HCT116 (cell line): ENCODE results near the gene GADD45G. TPM values are rescaled to one million over a fixed set of nuclear protein-coding genes. Genes with fewer than 3 reads are reported as not detected.

Experiments
- ATAC-seq: fragments of 200-7000 bp; cut with Tn5 transposase; 2 replicates; pipeline ENCODE4 v1.9.1; 2020; ENCODE audit warnings: mild to moderate bottlenecking, moderate library complexity
- BruUV-seq: library from RNA; stranded (reverse); fragments of 400-500 nt; replicated peaks from 2 replicates; lab custom pipeline; 2021; lab: Mats Ljungman, UMichigan
- CTCF ChIA-PET: fragments of 300-600 bp; sonication (Branson Sonifier 250); formaldehyde crosslinking; loops from one replicate; lab custom pipeline; 2021; ENCODE audit warnings: antibody characterized with exemption; lab: Charles Lee
- POLR2A ChIA-PET: fragments of 300-600, 350-600 bp; sonication (Branson Sonifier 250); formaldehyde crosslinking; loops from one replicate; lab custom pipeline; 2021; ENCODE audit warnings: antibody characterized with exemption; lab: Charles Lee
- RAD21 ChIA-PET, 2 experiments: fragments of 300-600 bp; sonication (Branson Sonifier 250); formaldehyde crosslinking; loops; one replicate each; lab custom pipeline; 2023; ENCODE audit warnings: low total read pairs in 2 of 2; ENCODE audit not compliant: uncharacterized antibody in 2 of 2, unreplicated experiment in 2 of 2, low non-redundant PET in 1 of 2; lab: Charles Lee
- DNase-seq: peaks from one replicate; pipeline ENCODE4 v3.0.0-alpha.2; 2010; ENCODE audit warnings: low read depth, low spot score
- H2AFZ ChIP-seq: fragments of 200-600 bp; shearing (Covaris generic), sonication (generic); 2 replicates; pipeline ENCODE4 v1.6.1; 2017; ENCODE audit warnings: low read depth, mixed run types, mixed read lengths, antibody characterized with exemption, low read length; ENCODE audit not compliant: poor library complexity, severe bottlenecking
- H3K27ac ChIP-seq: 2 replicates; pipeline ENCODE4 v1.5.1; 2012; ENCODE audit warnings: low read depth, low read length
- H3K27me3 ChIP-seq: fragments of 200-600 bp; sonication (generic); 2 replicates; pipeline ENCODE4 v1.6.1; 2016; ENCODE audit warnings: mixed run types, low read length, mixed read lengths; ENCODE audit not compliant: insufficient read depth
- H3K36me3 ChIP-seq, 2 experiments: fragments of 200-500 bp in 1 of 2; fragments of 200-600 bp in 1 of 2; sonication (Bioruptor generic) in 1 of 2; sonication (generic) in 1 of 2; 2 replicates each; pipeline versions ENCODE4 v1.5.1 to v1.6.1; 2014 to 2016; ENCODE audit warnings: low read length in 2 of 2, inconsistent platforms in 1 of 2, mixed read lengths in 1 of 2, mixed run types in 1 of 2; ENCODE audit not compliant: insufficient read depth in 2 of 2, control insufficient read depth in 1 of 2
- H3K4me1 ChIP-seq, 2 experiments: fragments of 200-600 bp in 1 of 2; sonication (generic) in 1 of 2; 2 replicates each; pipeline versions ENCODE4 v1.5.1 to v1.6.1; 2012 to 2017; ENCODE audit warnings: low read length in 2 of 2, inconsistent platforms in 1 of 2, mild to moderate bottlenecking in 1 of 2, mixed read lengths in 1 of 2, mixed run types in 1 of 2, moderate library complexity in 1 of 2; ENCODE audit not compliant: insufficient read depth in 2 of 2, control insufficient read depth in 1 of 2
- H3K4me2 ChIP-seq: fragments of 200-600 bp; sonication (generic); 2 replicates; pipeline ENCODE4 v1.6.1; 2017; ENCODE audit warnings: mixed run types, low read length, mixed read lengths
- H3K4me3 ChIP-seq, 2 experiments: fragments of 200-600 bp in 1 of 2; sonication (generic) in 1 of 2; replicated peaks in 1 of 2; 2 replicates each; pipeline ENCODE4 v1.5.1; 2011 to 2016; ENCODE audit warnings: low read length in 2 of 2, control low read depth in 1 of 2, low read depth in 1 of 2, mild to moderate bottlenecking in 1 of 2, mixed read lengths in 1 of 2, mixed run types in 1 of 2
- H3K79me2 ChIP-seq: fragments of 200-600 bp; sonication (generic); 2 replicates; pipeline ENCODE4 v1.6.1; 2017; ENCODE audit warnings: mild to moderate bottlenecking, mixed run types, low read length, moderate library complexity, mixed read lengths; ENCODE audit not compliant: insufficient read depth
- H3K9ac ChIP-seq: fragments of 200-600 bp; sonication (generic); 2 replicates; pipeline ENCODE4 v1.6.1; 2016; ENCODE audit warnings: low read length, mixed read lengths
- H3K9me2 ChIP-seq: fragments of 200-600 bp; sonication (generic), shearing (Covaris generic); 2 replicates; pipeline ENCODE4 v1.6.1; 2017; ENCODE audit warnings: mixed run types, mild to moderate bottlenecking, moderate library complexity; ENCODE audit not compliant: insufficient read depth
- H3K9me3 ChIP-seq, 2 experiments: fragments of 200-500 bp in 1 of 2; fragments of 200-600 bp in 1 of 2; sonication (Bioruptor generic) in 1 of 2; sonication (generic) in 1 of 2; 2 replicates each; pipeline ENCODE4 v1.6.1; 2014 to 2017; ENCODE audit warnings: low read length in 2 of 2, mixed read lengths in 2 of 2, inconsistent platforms in 1 of 2, low read depth in 1 of 2, mild to moderate bottlenecking in 1 of 2, mixed run types in 1 of 2, moderate library complexity in 1 of 2; ENCODE audit not compliant: control insufficient read depth in 1 of 2, insufficient read depth in 1 of 2
- H4K20me1 ChIP-seq: fragments of 200-600 bp; sonication (generic), shearing (Covaris generic); 2 replicates; pipeline ENCODE4 v1.6.1; 2017; ENCODE audit warnings: mixed run types, mild to moderate bottlenecking, moderate library complexity; ENCODE audit not compliant: insufficient read depth
- CEBPB ChIP-seq: IDR thresholded peaks from 2 replicates; pipeline ENCODE4 v1.6.1; 2012; ENCODE audit warnings: low read depth
- EZH2 ChIP-seq: fragments of 200-600 bp; sonication (generic); IDR thresholded peaks from 2 replicates; pipeline ENCODE4 v1.6.1; 2017; ENCODE audit warnings: antibody characterized with exemption, mixed run types
- FOSL1 ChIP-seq: IDR thresholded peaks from 2 replicates; pipeline ENCODE4 v1.6.1; 2012; ENCODE audit warnings: low read depth
- RAD21 ChIP-seq: IDR thresholded peaks from 2 replicates; pipeline ENCODE4 v1.6.1; 2012; ENCODE audit warnings: low read depth, mild to moderate bottlenecking
- SIN3A ChIP-seq: IDR thresholded peaks from 2 replicates; pipeline ENCODE4 v1.6.1; 2012; ENCODE audit warnings: low read depth
- ZFX ChIP-seq: fragments of 450-650 bp; IDR thresholded peaks from 2 replicates; pipeline ENCODE4 v1.6.1; 2017
- ZNF274 ChIP-seq: fragments of 200-500 bp; sonication (Bioruptor generic); IDR thresholded peaks from 2 replicates; pipeline ENCODE4 v1.6.1; 2014; ENCODE audit warnings: mild to moderate bottlenecking, low read depth, low read length, inconsistent platforms
- intact Hi-C: fragments of 100-400 bp; cut with micrococcal nuclease; formaldehyde crosslinking; loops from 2 replicates; pipeline ENCODE4 v1.10.0; 2022
- total RNA-seq: library from RNA; stranded (reverse); gene quantifications from one replicate; pipeline ENCODE4 v1.2.1, GENCODE V29; 2021; ENCODE audit not compliant: unreplicated experiment
- TF ChIP-seq, protein P1 (sequence below): IDR thresholded peaks from 2 replicates; pipeline ENCODE4 v1.6.1; 2012; ENCODE audit warnings: low read depth
- TF ChIP-seq, protein P2 (sequence below): IDR thresholded peaks from 2 replicates; pipeline ENCODE4 v1.6.1; 2011; ENCODE audit warnings: mild to moderate bottlenecking, low read length, moderate library complexity; ENCODE audit not compliant: insufficient replicate concordance; ENCODE audit errors: extremely low read depth

Gene GADD45G
- total RNA-seq, 1 experiment from 2014 or later, result not detected

DNA sequence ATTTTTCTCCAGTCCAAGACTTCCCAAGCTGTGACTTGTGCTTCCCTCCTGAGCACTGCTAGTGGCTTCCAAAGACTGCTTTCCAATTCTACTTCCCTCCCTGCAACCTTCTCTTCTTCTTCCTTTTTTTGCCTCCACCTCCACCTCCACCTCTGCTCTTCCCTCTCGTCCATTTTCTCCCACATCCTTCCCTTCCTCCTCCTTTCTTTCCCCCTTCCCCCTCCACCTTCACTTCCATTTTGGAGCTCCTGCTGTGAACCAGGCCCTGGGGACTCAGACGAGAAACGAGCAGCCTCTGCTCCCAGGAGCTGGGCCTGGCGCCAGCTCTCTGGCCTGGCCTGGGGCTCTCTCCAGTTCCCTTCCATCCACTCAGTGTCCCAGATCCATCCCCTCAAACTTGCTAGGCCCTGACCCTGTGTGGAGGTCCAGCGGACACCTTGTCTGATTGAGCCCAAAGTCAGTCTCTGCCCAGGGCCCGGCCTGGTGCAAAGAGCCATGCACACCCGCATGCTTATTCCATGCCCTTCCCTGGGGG, 5.6 kb downstream of the GADD45G start:
- H3K4me2 ChIP-seq, result no peak overlapping the region
- no peaks in the 10 kb centered on the region for H3K79me2 ChIP-seq
- TF ChIP-seq SIN3A (no peak), CEBPB (no peak), ZNF274 (no peak), ZFX (no peak), RAD21 (no peak), FOSL1 (no peak), EZH2 (no peak)
- TF ChIP-seq, protein P1, sequence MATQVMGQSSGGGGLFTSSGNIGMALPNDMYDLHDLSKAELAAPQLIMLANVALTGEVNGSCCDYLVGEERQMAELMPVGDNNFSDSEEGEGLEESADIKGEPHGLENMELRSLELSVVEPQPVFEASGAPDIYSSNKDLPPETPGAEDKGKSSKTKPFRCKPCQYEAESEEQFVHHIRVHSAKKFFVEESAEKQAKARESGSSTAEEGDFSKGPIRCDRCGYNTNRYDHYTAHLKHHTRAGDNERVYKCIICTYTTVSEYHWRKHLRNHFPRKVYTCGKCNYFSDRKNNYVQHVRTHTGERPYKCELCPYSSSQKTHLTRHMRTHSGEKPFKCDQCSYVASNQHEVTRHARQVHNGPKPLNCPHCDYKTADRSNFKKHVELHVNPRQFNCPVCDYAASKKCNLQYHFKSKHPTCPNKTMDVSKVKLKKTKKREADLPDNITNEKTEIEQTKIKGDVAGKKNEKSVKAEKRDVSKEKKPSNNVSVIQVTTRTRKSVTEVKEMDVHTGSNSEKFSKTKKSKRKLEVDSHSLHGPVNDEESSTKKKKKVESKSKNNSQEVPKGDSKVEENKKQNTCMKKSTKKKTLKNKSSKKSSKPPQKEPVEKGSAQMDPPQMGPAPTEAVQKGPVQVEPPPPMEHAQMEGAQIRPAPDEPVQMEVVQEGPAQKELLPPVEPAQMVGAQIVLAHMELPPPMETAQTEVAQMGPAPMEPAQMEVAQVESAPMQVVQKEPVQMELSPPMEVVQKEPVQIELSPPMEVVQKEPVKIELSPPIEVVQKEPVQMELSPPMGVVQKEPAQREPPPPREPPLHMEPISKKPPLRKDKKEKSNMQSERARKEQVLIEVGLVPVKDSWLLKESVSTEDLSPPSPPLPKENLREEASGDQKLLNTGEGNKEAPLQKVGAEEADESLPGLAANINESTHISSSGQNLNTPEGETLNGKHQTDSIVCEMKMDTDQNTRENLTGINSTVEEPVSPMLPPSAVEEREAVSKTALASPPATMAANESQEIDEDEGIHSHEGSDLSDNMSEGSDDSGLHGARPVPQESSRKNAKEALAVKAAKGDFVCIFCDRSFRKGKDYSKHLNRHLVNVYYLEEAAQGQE, result no peak
- TF ChIP-seq, protein P2, sequence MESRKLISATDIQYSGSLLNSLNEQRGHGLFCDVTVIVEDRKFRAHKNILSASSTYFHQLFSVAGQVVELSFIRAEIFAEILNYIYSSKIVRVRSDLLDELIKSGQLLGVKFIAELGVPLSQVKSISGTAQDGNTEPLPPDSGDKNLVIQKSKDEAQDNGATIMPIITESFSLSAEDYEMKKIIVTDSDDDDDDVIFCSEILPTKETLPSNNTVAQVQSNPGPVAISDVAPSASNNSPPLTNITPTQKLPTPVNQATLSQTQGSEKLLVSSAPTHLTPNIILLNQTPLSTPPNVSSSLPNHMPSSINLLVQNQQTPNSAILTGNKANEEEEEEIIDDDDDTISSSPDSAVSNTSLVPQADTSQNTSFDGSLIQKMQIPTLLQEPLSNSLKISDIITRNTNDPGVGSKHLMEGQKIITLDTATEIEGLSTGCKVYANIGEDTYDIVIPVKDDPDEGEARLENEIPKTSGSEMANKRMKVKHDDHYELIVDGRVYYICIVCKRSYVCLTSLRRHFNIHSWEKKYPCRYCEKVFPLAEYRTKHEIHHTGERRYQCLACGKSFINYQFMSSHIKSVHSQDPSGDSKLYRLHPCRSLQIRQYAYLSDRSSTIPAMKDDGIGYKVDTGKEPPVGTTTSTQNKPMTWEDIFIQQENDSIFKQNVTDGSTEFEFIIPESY, result no peak
- TF ChIP-seq, all 23 proteins: peak for 0
- H2AFZ ChIP-seq, result no peak overlapping the region
- RAD21 ChIA-PET, result no interaction called here
- H3K27me3 ChIP-seq, result peaks cover 18% of the 10 kb centered on the region; the same call in 1 of the 2 replicates
- CTCF ChIA-PET, result interaction anchor here (2.1 kb wide), 1 partner anchor 12 kb away, joined by 6 read pairs; no protein-coding TSS in a partner anchor
- no TSS peak for BruUV-seq
- no peaks in the 10 kb centered on the region for H3K9me3 ChIP-seq
- H3K36me3 ChIP-seq, result no peaks in the 10 kb centered on the region
- intact Hi-C loops, result no loop called here
- POLR2A ChIA-PET, result no interaction called here
- ATAC-seq (no peak), DNase-seq (no peak)
- H3K9ac ChIP-seq, result no peak overlapping the region
- H3K4me3 ChIP-seq, result no peak overlapping the region
- no peak overlapping the region for H3K27ac ChIP-seq
- H4K20me1 ChIP-seq, result no peaks in the 10 kb centered on the region
- H3K4me1 ChIP-seq, result peaks cover 15 to 20% of the 10 kb centered on the region in 2 experiments
- H3K9me2 ChIP-seq, result no peaks in the 10 kb centered on the region
